Stimulated activated CD4-positive, alpha-beta T cell treated with anti-CD3 and anti-CD28 coated beads, TNF-alpha, amount 100 ng/mL, for 1 hour (primary cell): ENCODE data around the gene TMEM184A.
"Not testable (repeated sequence)": the region's sequence is repeated elsewhere in the genome, so short reads cannot be mapped to it uniquely, and the experiment has no call there.

Source experiments
- DNase-seq, 3 donors: peaks; one replicate each; pipeline ENCODE4 v3.0.0-alpha.2; 2020; ENCODE audit warnings: low read depth in 3 of 3, low spot score in 1 of 3

Gene TMEM184A

GRCh38 chr7:1529383-1530116, 26.5 kb downstream of the TMEM184A start:
- no peak for DNase-seq

GRCh38 chr7:1526271-1526754, 29.7 kb downstream of the TMEM184A start:
- no peak for DNase-seq

- DNase-seq, result no peak
Observed at GRCh38 chr7:1525409-1525808, 30.6 kb downstream of the TMEM184A start.

GRCh38 chr7:1523844-1524243, 32.2 kb downstream of the TMEM184A start:
- DNase-seq, result no peak

- DNase-seq, result no peak
Observed at GRCh38 chr7:1523208-1523607, 32.8 kb downstream of the TMEM184A start.

GRCh38 chr7:1521456-1521855, 34.5 kb downstream of the TMEM184A start:
- no peak for DNase-seq

GRCh38 chr7:1520539-1521234, 35.3 kb downstream of the TMEM184A start:
- DNase-seq, result no peak

GRCh38 chr7:1519322-1519922, 36.6 kb downstream of the TMEM184A start:
- DNase-seq, result not testable (repeated sequence)

GRCh38 chr7:1516586-1517251, 39.3 kb downstream of the TMEM184A start:
- no peak for DNase-seq

GRCh38 chr7:1515509-1515967, 40.5 kb downstream of the TMEM184A start:
- DNase-seq, result not testable (repeated sequence)

GRCh38 chr7:1514995-1515401, 41.0 kb downstream of the TMEM184A start:
- no peak for DNase-seq

GRCh38 chr7:1514407-1514806, 41.6 kb downstream of the TMEM184A start:
- no peak for DNase-seq

- DNase-seq, result no peak
Observed at GRCh38 chr7:1513657-1514095, 42.3 kb downstream of the TMEM184A start.

- peak in 2 of 3 donors; percentile 16 to 28 for DNase-seq
Observed at GRCh38 chr7:1512781-1513656, 43.0 kb downstream of the TMEM184A start.

GRCh38 chr7:1511444-1512422, 44.3 kb downstream of the TMEM184A start:
- DNase-seq, result no peak

GRCh38 chr7:1510780-1511154, 45.2 kb downstream of the TMEM184A start:
- DNase-seq, result no peak

- no peak for DNase-seq
Observed at GRCh38 chr7:1509226-1509625, 46.8 kb downstream of the TMEM184A start.

GRCh38 chr7:1508277-1508758, 47.7 kb downstream of the TMEM184A start:
- DNase-seq, result no peak
